HG03354 (cell line): ENCODE results near the gene STX16.

Source experiments
- ATAC-seq: cut with Tn5 transposase; IDR thresholded peaks from one replicate; pipeline ENCODE4 v1.9.1; 2021; ENCODE audit warnings: mild to moderate bottlenecking; ENCODE audit not compliant: unreplicated experiment, poor library complexity, severe bottlenecking

STX16 gene

GRCh38 chr20:58705208-58705926, 54.3 kb downstream of the STX16 start:
- ATAC-seq: no peak

- ATAC-seq: no peak
These were observed 55.2 kb downstream of the STX16 start for GRCh38 chr20:58706150-58706892.

- no peak for ATAC-seq
These were observed 56.0 kb downstream of the STX16 start for GRCh38 chr20:58706975-58707681.

GRCh38 chr20:58707770-58708169, 56.7 kb downstream of the STX16 start:
- no peak for ATAC-seq

- ATAC-seq: no peak
These were observed 57.3 kb downstream of the STX16 start for GRCh38 chr20:58708246-58708931.

GRCh38 chr20:58709013-58709702, 58.1 kb downstream of the STX16 start:
- ATAC-seq: no peak

- ATAC-seq: no peak
These were observed 58.6 kb downstream of the STX16 start for GRCh38 chr20:58709703-58710039.

- no peak for ATAC-seq
These were observed 59.6 kb downstream of the STX16 start for GRCh38 chr20:58710481-58711265.

- no peak for ATAC-seq
These were observed 60.4 kb downstream of the STX16 start for GRCh38 chr20:58711266-58712051.

GRCh38 chr20:58712151-58712791, 61.2 kb downstream of the STX16 start:
- ATAC-seq: no peak

GRCh38 chr20:58712806-58713731, 62.0 kb downstream of the STX16 start:
- no peak for ATAC-seq

- ATAC-seq: no peak
These were observed 62.8 kb downstream of the STX16 start for GRCh38 chr20:58713801-58714339.

GRCh38 chr20:58714340-58714922, 63.3 kb downstream of the STX16 start:
- no peak for ATAC-seq

GRCh38 chr20:58714923-58715351, 63.9 kb downstream of the STX16 start:
- no peak for ATAC-seq

GRCh38 chr20:58715391-58715800, 64.3 kb downstream of the STX16 start:
- no peak for ATAC-seq
